ENCODE results near the gene CASZ1. TPM values are rescaled to one million over a fixed set of nuclear protein-coding genes. Genes with fewer than 3 reads are reported as not detected.

CASZ1 gene
- total and polyA plus RNA-seq, 9 donors = 2.4 to 15.7 (median 4.0) TPM

GRCh38 chr1:10814976-10815857 is 18.8 kb upstream of the CASZ1 start:
- intact Hi-C loops (cut with DNase I) = no loop called here
- TF ChIP-seq POLR2A (IDR thresholded peaks at IDR 0.05) (no peak), EP300 (IDR thresholded peaks at IDR 0.05) (no peak), CTCF (IDR thresholded peaks at IDR 0.05) (no peak)
- Histone ChIP-seq H3K4me3 (no peak overlapping the region), H3K27me3 (no peaks in the 10 kb centered on the region), H3K27ac (no peak overlapping the region), H3K36me3 (no peaks in the 10 kb centered on the region), H3K9me3 (no peaks in the 10 kb centered on the region), H3K4me1 (ENCODE audit: insufficient read depth) (peaks cover 3% of the 10 kb centered on the region)
- WGBS, 3 donors = 56 to 62% (median 58%) methylated on average over 15 of the region's 15 CpGs
- DNase-seq = no peak

- WGBS, 3 donors = 92 to 98% (median 93%) methylated on average over 10 of the region's 10 CpGs
- Histone ChIP-seq H3K9me3 (no peaks in the 10 kb centered on the region), H3K36me3 (no peaks in the 10 kb centered on the region), H3K4me3 (no peak overlapping the region), H3K27ac (no peak overlapping the region), H3K4me1 (ENCODE audit: insufficient read depth) (peaks cover 3% of the 10 kb centered on the region), H3K27me3 (no peaks in the 10 kb centered on the region)
- TF ChIP-seq EP300 (IDR thresholded peaks at IDR 0.05) = no peak
- TF ChIP-seq POLR2A (IDR thresholded peaks at IDR 0.05) = no peak
- TF ChIP-seq CTCF (IDR thresholded peaks at IDR 0.05) = no peak
- no peak for DNase-seq
- intact Hi-C loops (cut with DNase I) = no loop called here
Observed at GRCh38 chr1:10814312-10814711, 17.9 kb upstream of the CASZ1 start.

GRCh38 chr1:10813799-10814198 is 17.4 kb upstream of the CASZ1 start:
- no peak for TF ChIP-seq EP300 (IDR thresholded peaks at IDR 0.05)
- no peak for TF ChIP-seq CTCF (IDR thresholded peaks at IDR 0.05)
- no peak for TF ChIP-seq POLR2A (IDR thresholded peaks at IDR 0.05)
- no peak for DNase-seq
- intact Hi-C loops (cut with DNase I) = no loop called here
- no peak overlapping the region for H3K27ac ChIP-seq
- H3K36me3 ChIP-seq = no peaks in the 10 kb centered on the region
- no peaks in the 10 kb centered on the region for H3K9me3 ChIP-seq
- 81 to 91% (median 85%) methylated on average over 14 of the region's 14 CpGs for WGBS, 3 donors
- peaks cover 3% of the 10 kb centered on the region for H3K4me1 ChIP-seq (ENCODE audit: insufficient read depth)
- no peaks in the 10 kb centered on the region for H3K27me3 ChIP-seq
- H3K4me3 ChIP-seq = no peak overlapping the region

GRCh38 chr1:10812387-10812915 is 16.0 kb upstream of the CASZ1 start:
- Histone ChIP-seq H3K27ac (no peak overlapping the region), H3K9me3 (no peaks in the 10 kb centered on the region), H3K27me3 (no peaks in the 10 kb centered on the region), H3K4me3 (no peak overlapping the region), H3K36me3 (no peaks in the 10 kb centered on the region), H3K4me1 (ENCODE audit: insufficient read depth) (peaks cover 3% of the 10 kb centered on the region)
- no peak for TF ChIP-seq CTCF (IDR thresholded peaks at IDR 0.05)
- intact Hi-C loops (cut with DNase I) = no loop called here
- DNase-seq = no peak
- 87 to 90% (median 89%) methylated on average over 11 of the region's 11 CpGs for WGBS, 3 donors
